HG03045 (cell line): ENCODE results near the gene ACVR2A.

Source experiments
- ATAC-seq: cut with Tn5 transposase; IDR thresholded peaks from one replicate; pipeline ENCODE4 v1.9.1; 2021; ENCODE audit warnings: mild to moderate bottlenecking, moderate library complexity; ENCODE audit not compliant: unreplicated experiment

ACVR2A gene

GRCh38 chr2:147916723-147917122 lies 71.9 kb downstream of the ACVR2A start:
- no peak for ATAC-seq

- no peak for ATAC-seq
Observed at GRCh38 chr2:147917161-147917560, 72.3 kb downstream of the ACVR2A start.

DNA sequence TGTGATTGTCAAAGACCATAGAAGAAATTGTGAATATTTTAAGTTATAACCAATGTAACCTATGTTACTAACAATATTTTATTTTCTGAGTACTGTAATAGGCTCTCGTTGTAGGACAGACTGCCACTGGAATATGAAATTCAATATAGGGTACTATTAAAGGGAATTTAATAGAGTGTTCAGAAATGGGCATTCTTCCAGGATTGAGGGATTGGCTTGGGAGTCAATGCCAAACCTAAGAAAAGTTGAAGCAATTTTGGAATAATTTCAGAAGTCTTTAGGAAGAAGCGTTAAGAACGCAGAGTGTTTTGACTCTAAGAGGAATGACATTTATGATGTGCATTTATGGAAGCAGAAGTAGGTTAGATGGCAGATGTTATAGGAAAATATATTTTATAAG lies 79.0 kb downstream of the ACVR2A start:
- no peak for ATAC-seq

GRCh38 chr2:147924647-147925046 lies 79.8 kb downstream of the ACVR2A start:
- ATAC-seq, result no peak

- no peak for ATAC-seq
Observed at GRCh38 chr2:147925886-147926285, 81.1 kb downstream of the ACVR2A start.

DNA sequence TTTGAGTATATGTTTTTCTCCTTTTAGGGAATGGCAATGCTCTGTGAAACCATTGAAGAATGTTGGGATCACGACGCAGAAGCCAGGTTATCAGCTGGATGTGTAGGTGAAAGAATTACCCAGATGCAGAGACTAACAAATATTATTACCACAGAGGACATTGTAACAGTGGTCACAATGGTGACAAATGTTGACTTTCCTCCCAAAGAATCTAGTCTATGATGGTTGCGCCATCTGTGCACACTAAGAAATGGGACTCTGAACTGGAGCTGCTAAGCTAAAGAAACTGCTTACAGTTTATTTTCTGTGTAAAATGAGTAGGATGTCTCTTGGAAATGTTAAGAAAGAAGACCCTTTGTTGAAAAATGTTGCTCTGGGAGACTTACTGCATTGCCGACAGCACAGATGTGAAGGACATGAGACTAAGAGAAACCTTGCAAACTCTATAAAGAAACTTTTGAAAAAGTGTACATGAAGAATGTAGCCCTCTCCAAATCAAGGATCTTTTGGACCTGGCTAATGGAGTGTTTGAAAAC lies 82.3 kb downstream of the ACVR2A start:
- no peak for ATAC-seq

- no peak for ATAC-seq
Observed at GRCh38 chr2:147933931-147934330, 89.1 kb downstream of the ACVR2A start.

- ATAC-seq, result no peak
Observed at GRCh38 chr2:147934881-147935620, 90.2 kb downstream of the ACVR2A start.

GRCh38 chr2:147937744-147938349 lies 93.0 kb downstream of the ACVR2A start:
- no peak for ATAC-seq

GRCh38 chr2:147939313-147939712 lies 94.5 kb downstream of the ACVR2A start:
- no peak for ATAC-seq

GRCh38 chr2:147945660-147946059 lies 100.8 kb downstream of the ACVR2A start:
- ATAC-seq, result no peak

GRCh38 chr2:147952118-147952517 lies 107.3 kb downstream of the ACVR2A start:
- no peak for ATAC-seq

DNA sequence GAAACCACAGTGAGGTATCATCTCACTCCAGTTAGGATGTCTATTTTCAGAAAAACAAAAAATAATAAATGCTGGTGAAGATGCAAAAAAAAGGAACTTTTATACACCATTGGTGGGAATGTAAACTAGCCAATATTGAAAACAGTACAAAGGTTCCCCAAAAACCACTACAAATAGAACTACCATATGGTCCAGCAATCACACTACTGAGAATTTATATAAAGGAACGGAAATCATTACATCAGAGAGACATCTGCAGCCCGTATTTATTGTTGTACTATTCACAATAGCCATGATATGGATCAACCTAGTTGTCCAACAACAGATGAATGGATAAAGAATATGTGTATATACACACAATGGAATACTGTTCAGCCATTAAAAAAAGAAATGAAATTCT lies 123.7 kb downstream of the ACVR2A start:
- no peak for ATAC-seq

- ATAC-seq, result no peak
Observed at GRCh38 chr2:147976102-147976501, 131.3 kb downstream of the ACVR2A start.

GRCh38 chr2:147977679-147978078 lies 132.8 kb downstream of the ACVR2A start:
- ATAC-seq, result no peak
